NCI-H1694 treated with DMSO at 0.1 percent for 48 hours (cell line): ENCODE measurements around the gene PGBD5.

Experiments
- DNase-seq: peaks from one replicate; lab custom pipeline; 2025; lab: John Stamatoyannopoulos, UW

PGBD5 gene

DNA sequence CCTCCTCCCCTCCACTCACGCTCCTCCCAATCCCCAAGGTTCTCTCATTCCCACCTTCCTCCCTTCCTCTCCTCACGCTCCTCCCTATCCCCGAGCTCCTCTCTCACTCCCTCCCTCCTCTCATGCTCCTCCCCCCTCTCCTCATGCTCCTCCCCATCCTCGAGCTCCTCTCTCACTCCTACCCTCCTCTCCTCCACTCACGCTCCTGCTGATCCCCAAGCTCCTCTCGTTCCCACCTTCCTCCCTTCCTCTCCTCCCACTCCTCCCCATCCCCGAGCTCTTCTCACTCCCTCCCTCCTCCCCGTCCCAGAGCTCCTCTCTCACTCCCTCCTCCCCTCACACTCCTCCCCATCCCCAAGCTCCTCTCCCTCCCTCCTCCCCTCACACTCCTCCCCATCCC, 31.4 kb downstream of the PGBD5 start:
- DNase-seq = no peak

- DNase-seq = no peak
Measured at GRCh38 chr1:230394134-230394533, 32.0 kb downstream of the PGBD5 start.

- DNase-seq = no peak
Measured at GRCh38 chr1:230393722-230394121, 32.4 kb downstream of the PGBD5 start.

DNA sequence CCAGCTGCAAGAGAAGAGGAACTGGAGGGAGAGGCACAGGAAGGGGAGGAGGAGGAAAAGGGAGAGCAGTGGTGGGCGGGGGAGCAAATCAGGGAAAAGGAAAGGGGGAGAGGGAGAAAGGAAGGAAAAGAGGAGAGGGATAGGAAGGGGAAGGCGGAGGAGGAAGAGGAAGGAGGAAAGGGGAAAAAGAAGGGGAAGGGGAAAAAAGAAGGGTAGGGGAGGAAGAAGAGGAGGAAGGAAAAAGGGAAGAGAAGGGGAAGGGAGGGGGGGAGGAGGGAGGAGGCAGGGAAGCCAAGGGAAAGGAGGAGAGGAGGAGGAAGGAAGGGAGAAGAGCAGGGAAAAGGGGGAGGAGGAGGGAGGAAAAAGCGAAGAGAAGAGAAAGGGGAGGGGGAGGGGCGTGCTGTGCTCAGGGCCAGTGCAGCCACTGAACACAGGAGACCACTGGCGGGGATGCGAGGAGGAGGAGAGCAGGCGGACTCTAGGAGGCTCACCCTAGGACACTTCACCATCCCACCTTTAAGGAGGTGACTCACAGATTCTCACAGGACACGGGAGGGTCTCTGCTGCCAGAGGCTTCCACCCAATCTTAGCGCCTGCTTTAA, 33.1 kb downstream of the PGBD5 start:
- no peak for DNase-seq

GRCh38 chr1:230392536-230392909, 33.6 kb downstream of the PGBD5 start:
- DNase-seq = no peak

DNA sequence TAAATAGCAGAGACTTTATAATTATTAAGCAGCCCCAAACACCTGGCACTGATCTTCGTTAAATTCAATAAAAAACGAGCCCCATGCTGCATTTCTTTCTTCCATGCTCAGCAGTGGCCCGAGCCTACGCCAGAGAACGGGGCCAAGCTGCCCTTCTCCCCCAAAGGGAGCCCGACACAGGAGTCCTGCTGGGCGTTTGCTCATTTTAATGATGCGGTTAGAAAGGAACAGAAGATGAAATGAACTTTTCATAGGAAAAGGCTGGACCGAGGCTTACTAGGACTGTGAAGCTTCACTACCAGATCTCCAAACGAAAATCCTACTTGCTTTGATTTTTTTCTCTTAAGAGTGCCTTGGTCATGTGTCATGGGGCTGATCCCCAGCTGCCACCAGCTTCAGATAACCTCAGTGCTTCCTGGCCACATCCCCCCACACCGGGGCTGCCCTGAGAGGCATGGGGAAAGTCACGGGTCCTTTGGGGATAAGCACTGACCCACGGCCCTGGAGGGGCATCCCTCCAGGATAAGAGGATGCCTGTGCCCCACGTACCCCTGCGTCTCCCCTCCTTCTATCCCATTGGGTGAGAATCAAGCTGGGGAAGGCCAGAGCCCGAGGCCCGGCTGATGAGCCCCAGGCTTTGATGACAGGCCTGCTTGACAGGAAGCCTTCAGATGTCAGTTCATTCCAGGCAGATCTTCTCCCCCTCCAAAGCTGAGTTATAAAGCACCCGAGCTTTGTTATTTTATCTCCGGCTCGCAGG, 34.2 kb downstream of the PGBD5 start:
- DNase-seq = no peak

- DNase-seq = no peak
Measured at GRCh38 chr1:230390371-230390770, 35.8 kb downstream of the PGBD5 start.

DNA sequence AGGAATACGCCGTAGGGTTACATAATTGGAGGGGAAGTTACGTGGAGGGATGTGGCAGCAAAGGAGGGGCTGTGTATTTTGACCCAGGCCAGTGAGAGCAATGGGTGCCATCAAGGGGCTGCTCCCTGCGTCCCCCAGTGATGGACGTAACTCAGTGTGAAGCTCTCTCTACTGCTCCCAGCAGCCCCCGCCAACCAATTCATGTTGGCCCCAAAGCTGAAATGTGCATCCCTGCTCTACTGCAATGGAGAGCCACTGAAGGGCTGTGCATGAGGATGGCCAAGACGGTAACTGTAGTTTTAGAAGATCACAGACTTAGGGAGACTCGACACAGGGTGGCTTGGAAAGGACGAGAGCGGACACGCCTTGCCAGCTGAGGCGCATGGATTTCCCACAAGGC, 38.3 kb downstream of the PGBD5 start:
- DNase-seq = no peak

DNA sequence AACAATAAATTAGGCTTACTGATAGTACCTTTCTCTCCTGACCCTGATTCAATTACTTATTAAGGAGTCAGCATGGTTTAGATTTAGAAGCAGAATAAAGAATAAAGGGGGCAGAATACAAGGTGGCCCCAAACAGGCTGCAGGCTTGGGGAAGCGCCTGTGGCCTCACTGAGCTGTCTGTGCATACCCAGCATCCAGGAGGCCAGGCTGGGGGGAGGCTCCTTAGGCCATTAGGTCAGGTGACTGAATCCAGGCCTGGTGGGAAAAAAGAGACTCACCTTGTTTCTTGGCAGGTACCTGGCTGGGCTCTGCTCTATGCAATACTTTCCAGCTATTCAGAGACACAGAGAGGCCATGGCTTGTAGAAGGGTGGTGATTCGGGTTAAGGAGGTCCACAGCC, 38.8 kb downstream of the PGBD5 start:
- DNase-seq = no peak

DNA sequence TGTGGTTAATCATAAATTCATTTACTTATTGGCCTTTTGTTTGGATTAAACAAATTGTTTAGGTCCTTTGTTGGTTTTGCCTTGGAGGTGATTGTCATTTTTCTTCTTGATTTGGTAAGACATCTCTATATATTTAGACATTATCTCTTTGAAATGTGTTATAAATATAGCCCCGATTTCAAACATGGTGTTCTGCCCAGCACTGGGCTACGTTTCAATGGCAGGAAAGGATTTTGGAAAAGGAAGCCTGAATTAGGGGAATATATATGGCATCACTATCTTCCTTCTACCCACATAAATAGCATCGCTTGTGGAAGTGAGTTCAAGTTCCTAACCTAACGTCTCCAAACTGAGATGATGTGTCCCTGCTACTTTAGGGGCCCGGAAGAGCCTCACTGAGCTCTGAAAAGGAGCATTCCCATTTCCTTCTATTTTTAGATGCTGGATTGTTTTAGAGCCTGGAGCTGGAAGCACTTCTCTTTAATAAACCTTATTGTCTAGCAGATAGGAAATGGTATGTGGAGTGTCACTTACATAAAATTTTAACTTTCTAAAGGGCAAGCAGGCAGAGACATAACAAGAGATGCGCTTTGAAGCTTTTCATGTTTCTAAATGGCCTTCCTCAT, 39.4 kb downstream of the PGBD5 start:
- DNase-seq = no peak

DNA sequence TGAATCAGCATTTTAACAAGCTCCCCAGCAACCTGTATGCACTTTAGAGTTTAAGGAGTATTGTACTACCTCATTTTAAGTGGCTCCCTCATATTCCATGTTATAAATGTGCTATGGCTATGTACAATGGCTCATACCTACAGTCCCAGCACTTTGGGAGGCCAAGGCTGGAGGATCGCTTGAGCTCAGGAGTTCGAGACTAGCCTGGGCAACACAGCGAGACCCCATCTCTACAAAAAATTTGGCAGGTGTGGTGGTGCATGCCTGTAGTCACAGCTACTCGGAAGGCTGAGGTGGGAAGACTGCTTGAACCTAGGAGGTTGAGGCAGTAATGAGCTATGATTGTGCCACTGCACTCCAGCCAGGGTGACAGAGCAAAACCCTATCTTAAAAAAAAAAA, 40.2 kb downstream of the PGBD5 start:
- DNase-seq = no peak

DNA sequence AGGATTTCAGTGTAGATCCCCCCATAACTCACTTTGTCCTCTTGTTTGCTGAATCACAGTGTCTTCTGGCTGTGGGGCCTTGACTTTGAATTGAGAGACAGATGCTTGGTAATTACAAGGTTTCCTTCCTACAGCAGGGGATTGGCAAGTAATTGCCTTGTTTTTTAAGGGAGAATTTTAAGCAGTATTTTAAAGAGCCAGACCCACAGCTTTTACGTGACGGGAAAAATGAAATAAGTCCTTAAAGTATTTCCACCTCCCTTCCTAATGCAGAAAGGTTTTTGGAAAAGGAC, 41.0 kb downstream of the PGBD5 start:
- peak; percentile 57 for DNase-seq

GRCh38 chr1:230384380-230385157, 41.6 kb downstream of the PGBD5 start:
- no peak for DNase-seq

DNA sequence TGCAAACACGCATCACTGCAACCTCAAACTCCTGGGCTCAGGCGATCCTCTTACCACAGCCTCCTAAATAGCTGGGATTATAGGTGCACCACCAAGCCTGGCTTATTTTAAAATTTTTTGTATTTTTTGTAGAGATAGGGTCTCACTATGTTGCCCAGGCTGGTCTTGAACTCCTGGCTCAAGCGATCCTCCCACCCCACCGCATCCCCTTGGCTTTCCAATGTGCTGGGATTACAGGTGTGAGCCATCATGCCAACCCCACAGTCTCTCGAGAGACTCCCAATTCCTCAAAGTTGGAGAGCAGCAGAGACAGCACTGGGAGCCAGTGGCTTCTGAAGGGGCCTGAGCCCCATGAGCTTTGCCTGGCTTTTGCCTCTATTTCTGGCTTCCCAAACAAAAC, 42.7 kb downstream of the PGBD5 start:
- no peak for DNase-seq

DNA sequence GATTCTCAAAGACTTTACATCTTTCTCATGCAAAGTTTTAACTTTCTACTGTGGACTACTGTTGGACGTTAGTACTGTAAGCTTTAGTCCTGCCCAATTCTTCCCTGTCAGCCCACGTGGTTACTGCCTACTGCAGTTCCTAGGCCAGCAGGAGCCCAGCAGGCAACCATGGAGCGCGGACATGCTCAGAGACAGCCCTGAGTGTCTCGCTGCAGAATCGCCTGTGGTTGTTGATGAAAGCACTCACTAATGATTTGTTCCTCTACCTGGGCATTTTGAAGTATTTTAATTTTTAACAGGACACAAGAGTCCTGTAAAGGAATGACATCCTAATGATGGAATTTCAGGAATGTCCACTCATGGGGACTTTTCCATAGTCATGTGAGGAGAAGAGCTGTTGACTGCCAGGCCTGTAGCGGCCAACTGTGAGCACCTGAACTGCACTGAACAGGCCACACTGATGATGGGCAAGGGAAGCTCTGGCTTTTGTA, 44.1 kb downstream of the PGBD5 start:
- no peak for DNase-seq

DNA sequence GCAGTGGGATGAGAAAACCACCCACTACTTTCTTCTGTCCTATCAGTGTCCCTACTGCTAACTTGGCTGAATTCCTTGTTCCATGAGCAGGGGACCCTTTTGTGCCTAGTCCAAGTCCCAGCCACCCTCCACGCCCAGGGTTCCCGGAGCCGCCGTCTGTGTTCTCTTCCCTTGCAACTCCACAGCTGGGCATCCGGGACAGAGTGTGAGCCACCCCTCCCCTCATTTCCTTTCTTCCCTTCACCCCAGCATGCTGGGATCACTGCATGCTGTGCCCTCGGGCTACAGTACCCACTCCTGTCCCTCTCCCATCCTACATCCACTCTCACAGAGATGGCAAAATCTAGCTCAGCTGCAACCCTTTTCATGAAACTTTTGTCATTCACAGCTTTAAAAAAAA, 44.5 kb downstream of the PGBD5 start:
- no peak for DNase-seq

DNA sequence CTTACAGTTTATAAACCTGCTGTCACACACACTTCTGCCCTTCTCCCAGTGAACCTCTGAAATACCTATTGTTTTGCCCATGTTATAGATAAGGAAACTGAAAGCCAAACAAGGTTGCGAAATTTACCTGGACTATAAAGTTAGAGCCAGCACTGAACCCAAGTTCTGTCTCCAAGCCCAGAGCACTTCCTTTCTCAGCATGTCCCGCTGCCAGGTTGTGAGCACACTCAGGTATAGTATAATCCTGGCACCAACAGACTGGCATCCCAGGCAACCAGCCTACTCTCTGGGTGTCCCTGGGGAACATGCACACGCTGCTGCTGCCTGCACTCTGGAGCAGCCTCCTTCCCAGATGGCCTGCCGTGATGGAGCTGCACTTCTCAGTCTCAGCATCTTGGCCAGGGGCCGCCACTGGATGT, 45.1 kb downstream of the PGBD5 start:
- peak; percentile 84 for DNase-seq

- DNase-seq = no peak
Measured at GRCh38 chr1:230379928-230380327, 46.2 kb downstream of the PGBD5 start.

DNA sequence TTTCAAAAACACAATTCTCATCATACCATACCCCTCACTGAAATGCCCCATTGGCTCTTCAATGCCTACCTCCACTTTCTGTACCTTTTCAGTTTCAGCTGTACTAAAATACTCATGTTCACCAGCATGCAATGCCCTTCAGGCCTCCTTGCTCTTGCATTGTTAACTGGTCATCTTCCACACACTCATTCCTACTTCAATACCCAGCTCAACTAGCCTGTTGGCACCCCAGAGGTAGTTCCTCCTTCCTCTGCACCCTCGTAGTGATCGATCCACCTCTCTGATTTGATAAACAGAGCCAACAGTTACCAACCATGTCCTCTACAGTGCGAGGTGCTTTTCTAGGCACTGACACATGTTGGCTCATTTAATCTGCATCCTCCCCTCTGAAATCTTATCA, 46.7 kb downstream of the PGBD5 start:
- DNase-seq = no peak

GRCh38 chr1:230377851-230378250, 48.3 kb downstream of the PGBD5 start:
- no peak for DNase-seq

GRCh38 chr1:230377324-230377723, 48.8 kb downstream of the PGBD5 start:
- no peak for DNase-seq

DNA sequence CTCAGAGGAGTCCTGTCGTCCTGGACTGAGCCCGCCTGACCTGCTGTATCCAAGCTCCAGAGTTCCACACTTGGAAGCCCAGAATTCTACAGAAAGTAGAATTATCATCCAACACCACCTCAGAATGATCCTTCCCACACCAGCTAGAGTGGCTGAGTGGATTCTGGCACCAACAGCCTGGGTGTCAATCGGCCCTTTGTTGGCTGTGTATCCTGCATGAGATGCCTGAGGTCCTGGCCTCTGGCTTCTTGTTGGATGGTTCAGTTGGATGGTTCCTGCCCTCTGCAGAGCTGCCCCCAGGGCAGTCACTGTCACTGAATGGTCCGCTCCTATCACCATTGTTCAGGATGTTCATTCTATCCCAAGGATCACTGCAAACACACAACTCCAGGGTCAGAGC, 49.8 kb downstream of the PGBD5 start:
- no peak for DNase-seq

GRCh38 chr1:230375780-230376179, 50.4 kb downstream of the PGBD5 start:
- DNase-seq = peak; percentile 93
